Cardiac muscle cell (in vitro differentiated cells and primary cell): Measurements from ENCODE around the gene RTL5. TPM values are rescaled to one million over a fixed set of nuclear protein-coding genes. Genes with fewer than 3 reads are reported as not detected.

Experiments used
- DNase-seq, 2 donors: peaks; one replicate each; pipeline versions ENCODE4 v3.0.0 to v3.0.0-alpha.2; 2010 to 2017; ENCODE audit warnings: low read depth in 1 of 2, low spot score in 1 of 2
- H3K27ac ChIP-seq: fragments of 200-600 bp; sonication (generic); 2 replicates; pipeline ENCODE4 v1.5.1; 2016
- H3K27me3 ChIP-seq: fragments of 200-600 bp; sonication (generic); 2 replicates; pipeline ENCODE4 v1.6.0; 2016; ENCODE audit warnings: control low read depth
- H3K36me3 ChIP-seq: fragments of 200-600 bp; sonication (generic); 2 replicates; pipeline ENCODE4 v1.5.1; 2016; ENCODE audit warnings: control low read depth
- H3K4me1 ChIP-seq: fragments of 200-600 bp; sonication (generic); 2 replicates; pipeline ENCODE4 v1.8.1; 2017; ENCODE audit warnings: low read depth, mild to moderate bottlenecking, mixed run types
- H3K4me3 ChIP-seq: fragments of 200-600 bp; sonication (generic); 2 replicates; pipeline ENCODE4 v1.5.1; 2016; ENCODE audit warnings: mild to moderate bottlenecking
- H3K9me3 ChIP-seq: fragments of 200-600 bp; sonication (generic); 2 replicates; pipeline ENCODE4 v1.5.1; 2017; ENCODE audit warnings: low read depth, mild to moderate bottlenecking, control low read depth
- CTCF ChIP-seq: IDR thresholded peaks from 2 replicates; pipeline ENCODE4 v1.5.1; 2012; ENCODE audit warnings: low read depth, mild to moderate bottlenecking, low read length
- polyA plus RNA-seq: library from polyadenylated mRNA; unstranded; fragments of >200 nt; fragmentation: Nextera tagmentation; extraction: Ambion mirVana; gene quantifications from 2 replicates; pipeline ENCODE4 v1.2.1, GENCODE V29; 2016
- total RNA-seq: library from RNA; depleted of rRNA; stranded (reverse); fragments of >200 nt; gene quantifications from 2 replicates; pipeline ENCODE4 v1.2.3, GENCODE V29; 2016

The RTL5 gene
- total and polyA plus RNA-seq, 2 experiments from 2014 or later: 8.3 to 11.6 TPM

- Histone ChIP-seq H3K27ac (no peak overlapping the region), H3K9me3 (no peaks in the 10 kb centered on the region), H3K4me3 (no peak overlapping the region), H3K27me3 (no peaks in the 10 kb centered on the region), H3K36me3 (no peaks in the 10 kb centered on the region), H3K4me1 (no peaks in the 10 kb centered on the region)
- DNase-seq: no peak
- TF ChIP-seq CTCF: no peak
These were observed 33.8 kb upstream of the RTL5 start for GRCh38 chrX:72165551-72165950.

GRCh38 chrX:72159769-72160168 lies 28.1 kb upstream of the RTL5 start:
- DNase-seq: no peak
- H3K27me3 ChIP-seq: no peaks in the 10 kb centered on the region
- H3K4me1 ChIP-seq: no peaks in the 10 kb centered on the region
- H3K27ac ChIP-seq: no peak overlapping the region
- TF ChIP-seq CTCF: no peak
- no peaks in the 10 kb centered on the region for H3K36me3 ChIP-seq
- H3K9me3 ChIP-seq: no peaks in the 10 kb centered on the region
- H3K4me3 ChIP-seq: no peak overlapping the region

DNA sequence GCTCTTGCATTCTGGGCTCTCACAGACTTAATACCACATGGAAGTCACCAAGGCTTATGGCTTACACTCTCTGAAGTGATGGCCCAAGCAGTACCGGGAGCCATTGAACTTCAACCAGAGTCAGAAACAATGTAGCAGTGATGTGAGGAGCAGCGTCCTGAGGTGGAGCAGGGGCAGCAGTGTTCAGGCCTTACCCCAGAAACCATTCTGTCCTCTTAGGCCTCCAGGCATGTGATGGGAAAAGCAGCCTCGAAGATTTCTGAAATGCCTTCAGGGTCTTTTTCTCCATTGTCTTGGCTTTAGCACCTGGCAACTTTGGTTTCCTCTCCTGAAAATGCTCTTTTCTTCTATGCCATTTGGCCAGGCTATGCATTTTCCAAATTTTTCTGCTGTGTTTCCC lies 27.1 kb upstream of the RTL5 start:
- no peaks in the 10 kb centered on the region for H3K36me3 ChIP-seq
- no peaks in the 10 kb centered on the region for H3K9me3 ChIP-seq
- no peak overlapping the region for H3K4me3 ChIP-seq
- no peak for DNase-seq
- no peak for TF ChIP-seq CTCF
- H3K4me1 ChIP-seq: no peaks in the 10 kb centered on the region
- no peak overlapping the region for H3K27ac ChIP-seq
- H3K27me3 ChIP-seq: no peaks in the 10 kb centered on the region

DNA sequence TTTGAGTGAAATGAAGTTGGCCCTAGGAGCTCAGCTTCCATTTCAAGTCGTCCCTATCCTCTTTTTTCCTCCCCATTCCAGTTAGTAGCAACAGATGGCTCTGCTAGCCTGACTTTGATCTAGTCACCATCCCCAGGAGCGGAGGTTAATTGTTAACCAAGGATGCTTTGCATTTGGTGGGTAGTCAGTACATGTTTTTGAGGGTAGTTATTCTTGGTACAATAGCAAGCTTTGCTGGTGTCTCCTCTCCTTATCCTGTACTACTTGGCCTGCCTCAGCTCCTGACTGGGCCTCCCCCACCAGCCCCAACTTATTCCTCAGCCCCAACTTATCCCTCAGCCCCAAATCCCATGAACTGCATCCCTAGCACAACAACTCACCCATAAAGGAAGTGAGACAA lies 14.8 kb upstream of the RTL5 start:
- Histone ChIP-seq H3K27ac (no peak overlapping the region), H3K9me3 (no peaks in the 10 kb centered on the region), H3K4me3 (no peak overlapping the region), H3K36me3 (no peaks in the 10 kb centered on the region), H3K27me3 (no peaks in the 10 kb centered on the region), H3K4me1 (peaks cover 5% of the 10 kb centered on the region)
- TF ChIP-seq CTCF: no peak
- no peak for DNase-seq

DNA sequence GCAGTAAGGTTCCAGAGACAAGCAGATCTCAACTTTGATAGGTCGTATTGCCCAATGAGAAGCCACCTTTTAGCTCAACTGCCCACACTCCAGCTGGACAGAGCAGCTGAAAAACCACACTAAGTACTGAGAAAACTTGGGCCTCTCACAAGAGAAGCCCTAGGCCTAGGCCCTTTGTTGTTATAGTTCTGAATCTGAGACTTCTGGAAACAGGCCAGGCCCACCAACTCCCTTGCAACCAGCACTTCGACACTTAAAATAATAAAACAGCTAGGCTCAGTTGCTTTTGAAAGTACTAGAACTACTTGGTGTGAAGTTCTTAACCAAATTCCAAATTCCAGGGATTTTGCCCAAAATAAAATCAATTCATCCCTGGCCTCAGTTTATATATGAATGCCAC lies 13.5 kb upstream of the RTL5 start:
- H3K4me1 ChIP-seq: peaks cover 5% of the 10 kb centered on the region
- no peaks in the 10 kb centered on the region for H3K9me3 ChIP-seq
- no peak overlapping the region for H3K27ac ChIP-seq
- no peak for DNase-seq
- no peaks in the 10 kb centered on the region for H3K27me3 ChIP-seq
- no peaks in the 10 kb centered on the region for H3K36me3 ChIP-seq
- no peak overlapping the region for H3K4me3 ChIP-seq
- TF ChIP-seq CTCF: no peak

DNA sequence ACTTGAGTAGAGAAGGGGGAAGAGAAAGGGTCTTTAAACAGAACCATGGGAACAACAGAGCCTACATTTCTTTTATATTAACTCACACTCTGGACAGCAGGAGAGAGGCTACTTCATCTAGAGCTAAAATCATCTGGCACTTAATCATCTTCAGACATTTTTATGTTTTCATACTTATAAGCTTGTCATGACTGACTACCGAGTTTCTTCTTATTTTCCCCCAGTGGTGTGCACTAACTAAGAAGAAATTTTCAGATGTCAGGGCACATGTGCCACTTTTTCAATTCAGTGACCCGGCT lies 11.8 kb upstream of the RTL5 start:
- Histone ChIP-seq H3K4me3 (no peak overlapping the region), H3K27ac (no peak overlapping the region), H3K9me3 (no peaks in the 10 kb centered on the region), H3K27me3 (no peaks in the 10 kb centered on the region), H3K36me3 (no peaks in the 10 kb centered on the region), H3K4me1 (peaks cover 5% of the 10 kb centered on the region)
- no peak for DNase-seq
- TF ChIP-seq CTCF: no peak
